Gastrocnemius medialis (tissue), 4 donors: Measurements from ENCODE around the gene CCDC187.

ENCODE experiments used
- POLR2A ChIP-seq, 2 donors: fragments of 450-650 bp; IDR thresholded peaks; one replicate each; pipeline ENCODE4 v1.6.1; 2017; ENCODE audit warnings: antibody characterized with exemption in 2 of 2, mild to moderate bottlenecking in 2 of 2, moderate library complexity in 2 of 2
- TF ChIP-seq, protein P1 (sequence below), 5 experiments: fragments of 450-650 bp in 3 of 5; fragments of 200-600 bp in 2 of 5; sonication (generic) in 2 of 5; IDR thresholded peaks in 4 of 5; conservative IDR thresholded peaks in 1 of 5; 1 replicate in 4 of 5; 2 replicates in 1 of 5; pipeline ENCODE4 v1.5.1; 2016 to 2019; ENCODE audit warnings: antibody characterized with exemption in 5 of 5, mild to moderate bottlenecking in 3 of 5, moderate library complexity in 3 of 5

DNA sequence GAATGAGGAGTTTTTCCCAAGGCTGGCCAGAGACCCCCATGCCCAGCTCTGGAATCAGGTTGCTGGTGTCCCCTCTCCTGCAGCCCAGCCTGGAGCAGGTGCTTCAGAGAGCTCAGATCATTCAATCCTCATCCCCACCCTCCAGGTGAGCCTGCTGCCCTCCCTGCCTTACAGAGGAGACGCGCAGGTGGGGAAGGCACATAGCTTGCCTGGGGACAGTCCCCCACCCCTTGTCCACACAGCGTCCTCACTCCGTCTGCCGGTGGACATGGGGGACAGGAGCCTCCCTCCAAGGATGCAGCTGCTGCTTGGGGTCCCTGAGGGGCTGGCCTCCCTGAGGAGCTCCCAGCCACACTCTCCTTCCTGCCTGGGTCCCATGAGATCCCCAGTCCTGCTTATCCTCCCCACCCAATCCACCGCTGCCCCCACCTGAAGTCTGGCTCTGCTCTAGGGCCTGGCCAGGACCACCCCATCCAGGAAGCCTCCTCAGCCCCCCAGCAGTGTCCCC lies 41.2 kb downstream of the CCDC187 start:
- TF ChIP-seq POLR2A (IDR thresholded peaks at IDR 0.05): no peak
- TF ChIP-seq, protein P1, sequence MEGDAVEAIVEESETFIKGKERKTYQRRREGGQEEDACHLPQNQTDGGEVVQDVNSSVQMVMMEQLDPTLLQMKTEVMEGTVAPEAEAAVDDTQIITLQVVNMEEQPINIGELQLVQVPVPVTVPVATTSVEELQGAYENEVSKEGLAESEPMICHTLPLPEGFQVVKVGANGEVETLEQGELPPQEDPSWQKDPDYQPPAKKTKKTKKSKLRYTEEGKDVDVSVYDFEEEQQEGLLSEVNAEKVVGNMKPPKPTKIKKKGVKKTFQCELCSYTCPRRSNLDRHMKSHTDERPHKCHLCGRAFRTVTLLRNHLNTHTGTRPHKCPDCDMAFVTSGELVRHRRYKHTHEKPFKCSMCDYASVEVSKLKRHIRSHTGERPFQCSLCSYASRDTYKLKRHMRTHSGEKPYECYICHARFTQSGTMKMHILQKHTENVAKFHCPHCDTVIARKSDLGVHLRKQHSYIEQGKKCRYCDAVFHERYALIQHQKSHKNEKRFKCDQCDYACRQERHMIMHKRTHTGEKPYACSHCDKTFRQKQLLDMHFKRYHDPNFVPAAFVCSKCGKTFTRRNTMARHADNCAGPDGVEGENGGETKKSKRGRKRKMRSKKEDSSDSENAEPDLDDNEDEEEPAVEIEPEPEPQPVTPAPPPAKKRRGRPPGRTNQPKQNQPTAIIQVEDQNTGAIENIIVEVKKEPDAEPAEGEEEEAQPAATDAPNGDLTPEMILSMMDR (IDR thresholded peaks at IDR 0.05 in 4 of 5, conservative IDR thresholded peaks at IDR 0.05 in 1 of 5): no peak
